Heart left ventricle (tissue), 16 donors: Measurements from ENCODE around the gene GATA5. TPM values are rescaled to one million over a fixed set of nuclear protein-coding genes. Genes with fewer than 3 reads are reported as not detected.

Experiments used
- ATAC-seq, 4 donors: fragments of 200-7000 bp; cut with Tn5 transposase; one replicate each; pipeline ENCODE4 v1.9.1; 2020 to 2022; ENCODE audit warnings: moderate library complexity in 4 of 4, mild to moderate bottlenecking in 3 of 4, moderate number of reproducible peaks in 1 of 4
- DNase-seq, 5 donors: peaks; one replicate each; pipeline ENCODE4 v3.0.0-alpha.2; 2020
- H3K27ac ChIP-seq, 12 donors: fragments of 200-600 bp; sonication (generic) in 4 of 12; one replicate each; pipeline versions ENCODE4 v1.5.0 to v1.8.0; 2016 to 2022; ENCODE audit warnings: mild to moderate bottlenecking in 2 of 12
- H3K27me3 ChIP-seq, 9 donors: fragments of 200-600 bp; sonication (generic) in 2 of 9; one replicate each; pipeline versions ENCODE4 v1.5.1 to v1.8.0; 2016 to 2022; ENCODE audit warnings: mild to moderate bottlenecking in 3 of 9
- H3K36me3 ChIP-seq, 9 donors: fragments of 200-600 bp; sonication (generic) in 2 of 9; one replicate each; pipeline versions ENCODE4 v1.5.0 to v1.8.0; 2018 to 2022; ENCODE audit warnings: mild to moderate bottlenecking in 2 of 9
- H3K4me1 ChIP-seq, 12 donors: fragments of 200-600 bp; sonication (generic) in 4 of 12; one replicate each; pipeline versions ENCODE4 v1.5.0 to v1.8.0; 2016 to 2022; ENCODE audit warnings: mild to moderate bottlenecking in 3 of 12
- H3K4me3 ChIP-seq, 12 donors: fragments of 200-600 bp; sonication (generic) in 4 of 12; one replicate each; pipeline versions ENCODE4 v1.5.0 to v1.8.0; 2017 to 2022; ENCODE audit warnings: mild to moderate bottlenecking in 9 of 12, moderate library complexity in 4 of 12
- H3K9me3 ChIP-seq, 12 donors: fragments of 200-600 bp; sonication (generic) in 4 of 12; one replicate each; pipeline versions ENCODE4 v1.5.0 to v1.8.0; 2016 to 2022; ENCODE audit warnings: mild to moderate bottlenecking in 1 of 12
- CTCF ChIP-seq, 12 donors: fragments of 200-600 bp; sonication (generic) in 4 of 12; IDR thresholded peaks; one replicate each; pipeline versions ENCODE4 v1.5.0 to v1.8.0; 2018 to 2022; ENCODE audit warnings: antibody characterized with exemption in 12 of 12, mild to moderate bottlenecking in 5 of 12
- POLR2A ChIP-seq, 2 donors: fragments of 450-650 bp; IDR thresholded peaks; one replicate each; pipeline ENCODE4 v1.6.1; 2017; ENCODE audit warnings: antibody characterized with exemption in 2 of 2, mild to moderate bottlenecking in 2 of 2, moderate library complexity in 2 of 2
- WGBS, 4 donors: extraction: QIAGEN DNeasy Blood & Tissue Kit in 2 of 4; methylation state at CpG; one replicate each; pipeline versions ENCODE4 v1.1.5 to v1.1.7; 2013 to 2018; 5-methylcytosine and 5-hydroxymethylcytosine counted together
- intact Hi-C, 10 donors: fragments of 100-400 bp; cut with DNase I; formaldehyde crosslinking; loops; one replicate each; pipeline versions ENCODE4 v1.11.1 to v1.14.2; 2022
- polyA plus RNA-seq, 2 donors: library from polyadenylated mRNA; stranded (reverse); fragments of 200-250 nt; gene quantifications; one replicate each; pipeline ENCODE4 v1.2.3, GENCODE V29; 2013
- total RNA-seq, 9 donors: library from RNA; depleted of rRNA in 2 of 9; stranded (reverse); fragments of >200 nt in 2 of 9; fragmentation: NEBNext Ultra II Directional in 3 of 9; extraction: Animal tissue kit (Norgen Biotek cat#: 25700) in 3 of 9; gene quantifications; one replicate each; pipeline versions ENCODE4 v1.1.0 to v1.2.4, GENCODE V29; 2016 to 2023
- donor health status: ischemic (EF 13 %, LVEDD 7.1; RV severe dilation, severe dysfunction).
- donor health status: healthy with polysubstance abuse.
- donor health status: DM: no; HTN: yes; CAD: no.
- donor health status: DM: no; HTN: no; CAD: no.
- donor health status: ischemic (EF 25% LVEDD 6.9; RV normal size, moderate dysfunction).
- donor health status: ischemic (EF 25% LVEDD 5.7; RV mildly dilated, moderate dysfunction).
- donor health status: healthy.
- donor health status: DM: yes; HTN: yes; CAD: no.
- donor health status: ischemic (EF 35%, LVEDD 5.7; RV mildly dilated, moderate dysfunction).
- donor health status: nonischemic (EF 11% LVEDD 7.7; RV severe dilation, severe dysfunction).
- donor health status: DM: yes; HTN: yes; CAD: no.
- donor health status: PGD.
- donor health status: ischemic (EF 29% LVEDD 5.4; RV normal size, mild dysfunction).
- donor health status: nonischemic (EF 23%, LVEDD 6.1; RV moderate dilation, normal function).

GATA5 gene
- total and polyA plus RNA-seq, 11 donors, result 0.21 to 7.4 (median 0.98) TPM

GRCh38 chr20:62481425-62482145 is 5.8 kb upstream of the GATA5 start:
- intact Hi-C loops, result no loop called here
- ATAC-seq (no peak), DNase-seq (no peak)
- H3K9me3 ChIP-seq, result no peaks in the 10 kb centered on the region
- H3K27me3 ChIP-seq, result peaks cover 6 to 86% (median 45%) of the 10 kb centered on the region in 9 donors
- 44 to 68% (median 47%) methylated on average over 10 to 29 of the region's 29 CpGs for WGBS, 4 donors
- H3K36me3 ChIP-seq, result no peaks in the 10 kb centered on the region
- H3K4me1 ChIP-seq, result peaks cover 0 to 36% (median 16%) of the 10 kb centered on the region in 12 donors
- H3K27ac ChIP-seq, result no peak overlapping the region
- H3K4me3 ChIP-seq, result no peak overlapping the region
- TF ChIP-seq POLR2A (IDR thresholded peaks at IDR 0.05) (no peak), CTCF (IDR thresholded peaks at IDR 0.05) (no peak)

GRCh38 chr20:62480318-62480717 is 4.5 kb upstream of the GATA5 start:
- TF ChIP-seq POLR2A (IDR thresholded peaks at IDR 0.05) (no peak), CTCF (IDR thresholded peaks at IDR 0.05) (no peak)
- H3K9me3 ChIP-seq, result no peaks in the 10 kb centered on the region
- DNase-seq (no peak), ATAC-seq (no peak)
- 60 to 73% (median 68%) methylated on average over 4 to 9 of the region's 9 CpGs for WGBS, 4 donors
- no peak overlapping the region for H3K4me3 ChIP-seq
- intact Hi-C loops, result no loop called here
- H3K27me3 ChIP-seq, result peaks cover 18 to 89% (median 52%) of the 10 kb centered on the region in 9 donors
- H3K27ac ChIP-seq, result no peak overlapping the region
- no peaks in the 10 kb centered on the region for H3K36me3 ChIP-seq
- peaks cover 0 to 37% (median 19%) of the 10 kb centered on the region in 12 donors for H3K4me1 ChIP-seq

GRCh38 chr20:62479656-62480055 is 3.9 kb upstream of the GATA5 start:
- Histone ChIP-seq H3K27ac (no peak overlapping the region), H3K4me1 (peaks cover 0 to 31% (median 15%) of the 10 kb centered on the region in 12 donors), H3K9me3 (no peaks in the 10 kb centered on the region), H3K27me3 (peaks cover 25 to 89% (median 57%) of the 10 kb centered on the region in 9 donors), H3K36me3 (no peaks in the 10 kb centered on the region), H3K4me3 (no peak overlapping the region)
- ATAC-seq (no peak), DNase-seq (no peak)
- TF ChIP-seq POLR2A (IDR thresholded peaks at IDR 0.05) (no peak), CTCF (IDR thresholded peaks at IDR 0.05) (no peak)
- intact Hi-C loops, result no loop called here
- 51 to 57% (median 54%) methylated on average over 3 to 5 of the region's 5 CpGs for WGBS, 4 donors

- TF ChIP-seq CTCF (IDR thresholded peaks at IDR 0.05), result no peak
- no peak for TF ChIP-seq POLR2A (IDR thresholded peaks at IDR 0.05)
- WGBS, 4 donors, result 77 to 81% (median 80%) methylated on average over 12 of the region's 12 CpGs
- Histone ChIP-seq H3K36me3 (no peaks in the 10 kb centered on the region), H3K9me3 (no peaks in the 10 kb centered on the region), H3K4me3 (no peak overlapping the region), H3K27ac (no peak overlapping the region), H3K4me1 (peaks cover 0 to 29% (median 14%) of the 10 kb centered on the region in 12 donors), H3K27me3 (peaks cover 23 to 89% (median 60%) of the 10 kb centered on the region in 9 donors)
- intact Hi-C loops, result no loop called here
- no peak for DNase-seq
- ATAC-seq, result no peak
Measured at GRCh38 chr20:62479156-62479555, 3.4 kb upstream of the GATA5 start.
